Neural progenitor cell (in vitro differentiated cells): ENCODE results near the gene RSPH3.

Experiments
- EZH2 ChIP-seq: fragments of 200-600 bp; sonication (generic); IDR thresholded peaks from 2 replicates; pipeline ENCODE4 v1.6.1; 2017; ENCODE audit warnings: antibody characterized with exemption, mild to moderate bottlenecking, moderate library complexity
- TF ChIP-seq, protein P1 (sequence below): fragments of 200-600 bp; sonication (generic); IDR thresholded peaks from 2 replicates; pipeline ENCODE4 v1.5.1; 2017; ENCODE audit warnings: antibody characterized with exemption, mild to moderate bottlenecking

DNA sequence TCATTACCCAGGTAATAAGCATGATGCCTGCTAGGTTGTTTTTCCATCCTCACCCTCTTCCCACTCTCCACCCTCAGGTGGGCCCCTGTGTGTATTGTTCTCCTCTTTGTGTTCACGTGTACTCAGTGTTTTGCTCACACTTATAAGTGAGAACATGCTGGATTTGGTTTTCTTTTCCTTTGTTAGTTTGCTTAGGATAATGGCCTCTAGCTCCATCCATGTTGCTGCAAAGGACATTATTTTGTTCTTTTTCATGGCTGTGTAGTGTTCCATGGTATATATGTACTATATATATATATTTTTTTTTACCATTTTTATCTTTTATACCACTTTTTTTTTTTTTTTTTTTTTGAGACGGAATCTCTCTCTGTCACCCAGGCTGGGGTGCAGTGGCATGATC is 71.9 kb downstream of the RSPH3 start:
- TF ChIP-seq EZH2, result no peak
- TF ChIP-seq, protein P1, sequence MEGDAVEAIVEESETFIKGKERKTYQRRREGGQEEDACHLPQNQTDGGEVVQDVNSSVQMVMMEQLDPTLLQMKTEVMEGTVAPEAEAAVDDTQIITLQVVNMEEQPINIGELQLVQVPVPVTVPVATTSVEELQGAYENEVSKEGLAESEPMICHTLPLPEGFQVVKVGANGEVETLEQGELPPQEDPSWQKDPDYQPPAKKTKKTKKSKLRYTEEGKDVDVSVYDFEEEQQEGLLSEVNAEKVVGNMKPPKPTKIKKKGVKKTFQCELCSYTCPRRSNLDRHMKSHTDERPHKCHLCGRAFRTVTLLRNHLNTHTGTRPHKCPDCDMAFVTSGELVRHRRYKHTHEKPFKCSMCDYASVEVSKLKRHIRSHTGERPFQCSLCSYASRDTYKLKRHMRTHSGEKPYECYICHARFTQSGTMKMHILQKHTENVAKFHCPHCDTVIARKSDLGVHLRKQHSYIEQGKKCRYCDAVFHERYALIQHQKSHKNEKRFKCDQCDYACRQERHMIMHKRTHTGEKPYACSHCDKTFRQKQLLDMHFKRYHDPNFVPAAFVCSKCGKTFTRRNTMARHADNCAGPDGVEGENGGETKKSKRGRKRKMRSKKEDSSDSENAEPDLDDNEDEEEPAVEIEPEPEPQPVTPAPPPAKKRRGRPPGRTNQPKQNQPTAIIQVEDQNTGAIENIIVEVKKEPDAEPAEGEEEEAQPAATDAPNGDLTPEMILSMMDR, result no peak
